ENCODE measurements around the gene UBN2.

UBN2 gene

DNA sequence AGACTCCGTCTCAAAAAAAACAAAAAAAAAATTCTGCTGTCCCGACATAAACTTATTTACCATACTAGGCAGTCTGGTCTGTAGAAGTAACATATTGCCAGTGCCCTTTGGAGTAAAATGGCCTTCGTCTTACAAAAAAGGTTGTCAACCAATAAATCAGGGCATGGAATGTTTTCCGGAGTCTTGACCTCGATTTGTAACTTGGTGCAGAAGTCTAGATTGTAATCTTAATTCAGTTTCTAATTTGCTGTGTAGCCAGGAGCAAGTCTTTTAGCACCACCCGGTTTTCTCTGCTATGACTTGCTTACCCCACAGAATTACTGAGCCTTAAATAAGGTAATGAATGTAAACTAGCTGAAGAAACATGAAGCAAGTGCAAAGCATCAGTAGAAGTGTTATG lies 23.2 kb downstream of the UBN2 start:
- H3F3A ChIP-seq (ENCODE audit: control insufficient read depth, insufficient read depth), result no peaks in the 10 kb centered on the region
- no peaks in the 10 kb centered on the region for H4K20me1 ChIP-seq (ENCODE audit: control insufficient read depth, insufficient read depth, low read depth, low read length)
- H3K4me1 ChIP-seq (ENCODE audit: control insufficient read depth, low read length), result no peaks in the 10 kb centered on the region
- H3K9me2 ChIP-seq (replicated peaks; ENCODE audit: control insufficient read depth, low read length), result no peaks in the 10 kb centered on the region
- peaks cover 49% of the 10 kb centered on the region for H3K36me3 ChIP-seq (ENCODE audit: control insufficient read depth, low read length)
- H3K79me2 ChIP-seq (ENCODE audit: control insufficient read depth, low read length), result peaks cover under 1% of the 10 kb centered on the region; the same call in 1 of the 2 replicates
- H3K9me3 ChIP-seq (ENCODE audit: control insufficient read depth, insufficient read depth, low read length), result no peaks in the 10 kb centered on the region
- no peak overlapping the region for H3K4me3 ChIP-seq (ENCODE audit: low read length)
- H3K27ac ChIP-seq (ENCODE audit: low read depth, low read length), result no peak overlapping the region
- TF ChIP-seq EZH2phosphoT487 (IDR thresholded peaks at IDR 0.05; ENCODE audit: borderline replicate concordance, low read length), result no peak
- no peak for TF ChIP-seq CTCF (IDR thresholded peaks at IDR 0.05; ENCODE audit: low read depth, low read length, poor library complexity, severe bottlenecking)
- no peaks in the 10 kb centered on the region for H3K27me3 ChIP-seq (ENCODE audit: control insufficient read depth, low read length)
- H3K4me2 ChIP-seq (ENCODE audit: low read length), result no peak overlapping the region

DNA sequence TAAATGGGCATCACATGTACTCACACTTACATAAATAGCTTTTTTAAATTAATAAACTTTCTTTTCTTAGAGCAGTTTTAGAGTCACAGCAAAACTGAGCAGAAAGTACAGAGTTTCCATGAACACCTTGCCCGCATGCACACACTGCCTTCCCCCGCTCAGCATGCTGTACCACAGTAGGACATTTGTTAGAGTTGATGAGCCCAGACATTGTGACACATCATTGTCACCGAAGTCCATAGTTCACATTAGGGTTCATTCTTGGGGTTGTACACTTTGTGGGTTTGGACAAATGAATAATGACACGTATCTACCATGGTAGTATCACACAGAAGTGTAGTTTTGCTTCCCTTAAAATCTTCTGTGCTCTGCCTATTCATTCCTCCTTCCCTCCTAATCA lies 23.7 kb downstream of the UBN2 start:
- TF ChIP-seq EZH2phosphoT487 (IDR thresholded peaks at IDR 0.05; ENCODE audit: borderline replicate concordance, low read length), result no peak
- TF ChIP-seq CTCF (IDR thresholded peaks at IDR 0.05; ENCODE audit: low read depth, low read length, poor library complexity, severe bottlenecking), result no peak
- no peaks in the 10 kb centered on the region for H3K79me2 ChIP-seq (ENCODE audit: control insufficient read depth, low read length)
- no peaks in the 10 kb centered on the region for H3F3A ChIP-seq (ENCODE audit: control insufficient read depth, insufficient read depth)
- no peaks in the 10 kb centered on the region for H3K9me2 ChIP-seq (replicated peaks; ENCODE audit: control insufficient read depth, low read length)
- no peaks in the 10 kb centered on the region for H4K20me1 ChIP-seq (ENCODE audit: control insufficient read depth, insufficient read depth, low read depth, low read length)
- no peak overlapping the region for H3K4me3 ChIP-seq (ENCODE audit: low read length)
- H3K4me2 ChIP-seq (ENCODE audit: low read length), result no peak overlapping the region
- H3K27me3 ChIP-seq (ENCODE audit: control insufficient read depth, low read length), result no peaks in the 10 kb centered on the region
- H3K27ac ChIP-seq (ENCODE audit: low read depth, low read length), result no peak overlapping the region
- H3K36me3 ChIP-seq (ENCODE audit: control insufficient read depth, low read length), result peaks cover 49% of the 10 kb centered on the region
- no peaks in the 10 kb centered on the region for H3K4me1 ChIP-seq (ENCODE audit: control insufficient read depth, low read length)
- no peaks in the 10 kb centered on the region for H3K9me3 ChIP-seq (ENCODE audit: control insufficient read depth, insufficient read depth, low read length)

GRCh38 chr7:139255290-139255689 lies 24.3 kb downstream of the UBN2 start:
- Histone ChIP-seq H3K79me2 (ENCODE audit: control insufficient read depth, low read length) (no peaks in the 10 kb centered on the region), H3K4me2 (ENCODE audit: low read length) (no peak overlapping the region), H3K27me3 (ENCODE audit: control insufficient read depth, low read length) (no peaks in the 10 kb centered on the region), H3K36me3 (ENCODE audit: control insufficient read depth, low read length) (peaks cover 51% of the 10 kb centered on the region), H3K9me2 (replicated peaks; ENCODE audit: control insufficient read depth, low read length) (no peaks in the 10 kb centered on the region), H3F3A (ENCODE audit: control insufficient read depth, insufficient read depth) (no peaks in the 10 kb centered on the region), H3K9me3 (ENCODE audit: control insufficient read depth, insufficient read depth, low read length) (no peaks in the 10 kb centered on the region), H4K20me1 (ENCODE audit: control insufficient read depth, insufficient read depth, low read depth, low read length) (no peaks in the 10 kb centered on the region), H3K27ac (ENCODE audit: low read depth, low read length) (no peak overlapping the region), H3K4me3 (ENCODE audit: low read length) (no peak overlapping the region), H3K4me1 (ENCODE audit: control insufficient read depth, low read length) (no peaks in the 10 kb centered on the region)
- TF ChIP-seq EZH2phosphoT487 (IDR thresholded peaks at IDR 0.05; ENCODE audit: borderline replicate concordance, low read length) (no peak), CTCF (IDR thresholded peaks at IDR 0.05; ENCODE audit: low read depth, low read length, poor library complexity, severe bottlenecking) (no peak)

DNA sequence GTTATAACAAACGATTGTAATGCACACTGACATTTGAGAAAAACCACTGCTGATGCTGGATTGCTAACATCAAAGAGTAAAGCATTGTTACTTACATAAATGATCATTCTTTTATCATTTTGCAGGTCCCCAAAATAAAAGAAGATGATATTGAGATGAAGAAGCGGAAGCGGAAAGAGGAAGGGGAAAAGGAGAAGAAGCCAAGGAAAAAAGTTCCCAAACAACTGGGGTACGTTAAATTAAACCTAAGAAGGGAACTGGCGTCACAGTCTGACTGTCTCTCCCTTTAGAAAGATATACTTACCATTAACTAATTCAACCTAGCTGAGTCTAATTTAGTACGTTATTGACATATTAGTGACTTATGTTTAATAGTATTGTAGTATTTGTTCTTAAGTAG lies 28.1 kb downstream of the UBN2 start:
- Histone ChIP-seq H3F3A (ENCODE audit: control insufficient read depth, insufficient read depth) (no peaks in the 10 kb centered on the region; the same call in 1 of the 2 replicates), H3K27ac (ENCODE audit: low read depth, low read length) (no peak overlapping the region), H3K4me3 (ENCODE audit: low read length) (no peak overlapping the region), H3K9me2 (replicated peaks; ENCODE audit: control insufficient read depth, low read length) (no peaks in the 10 kb centered on the region), H3K27me3 (ENCODE audit: control insufficient read depth, low read length) (no peaks in the 10 kb centered on the region), H3K9me3 (ENCODE audit: control insufficient read depth, insufficient read depth, low read length) (no peaks in the 10 kb centered on the region), H3K4me1 (ENCODE audit: control insufficient read depth, low read length) (no peaks in the 10 kb centered on the region), H3K4me2 (ENCODE audit: low read length) (no peak overlapping the region), H3K79me2 (ENCODE audit: control insufficient read depth, low read length) (no peaks in the 10 kb centered on the region), H4K20me1 (ENCODE audit: control insufficient read depth, insufficient read depth, low read depth, low read length) (no peaks in the 10 kb centered on the region), H3K36me3 (ENCODE audit: control insufficient read depth, low read length) (peaks cover 58% of the 10 kb centered on the region)
- TF ChIP-seq EZH2phosphoT487 (IDR thresholded peaks at IDR 0.05; ENCODE audit: borderline replicate concordance, low read length) (no peak), CTCF (IDR thresholded peaks at IDR 0.05; ENCODE audit: low read depth, low read length, poor library complexity, severe bottlenecking) (no peak)

All from DOHH2 (cell line).